GM21723 (cell line): Measurements from ENCODE around the gene WNT7A.

Experiments used
- ATAC-seq: cut with Tn5 transposase; IDR thresholded peaks from one replicate; pipeline ENCODE4 v1.9.1; 2021; ENCODE audit warnings: mild to moderate bottlenecking, moderate library complexity; ENCODE audit not compliant: unreplicated experiment

Gene WNT7A

DNA sequence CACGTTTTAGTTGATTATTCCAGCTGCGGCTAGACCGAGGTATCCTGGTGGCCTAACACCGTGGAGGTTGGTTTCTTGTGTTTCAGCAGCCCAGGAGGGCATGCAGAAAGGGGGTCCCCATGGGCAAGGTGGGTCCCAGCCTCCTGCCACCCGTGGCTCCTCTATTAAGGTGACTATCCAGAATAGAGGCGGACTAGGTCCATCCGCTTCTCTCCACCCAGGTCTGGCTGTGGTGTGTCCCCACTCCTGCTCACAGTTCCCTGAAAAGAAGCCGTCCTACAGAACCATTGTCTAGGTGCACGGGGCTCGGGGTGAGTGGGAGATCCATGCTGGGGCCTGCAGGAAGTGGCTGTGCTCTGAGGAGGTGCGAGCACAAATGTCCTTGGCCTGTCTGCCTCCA, 81.5 kb downstream of the WNT7A start:
- no peak for ATAC-seq

DNA sequence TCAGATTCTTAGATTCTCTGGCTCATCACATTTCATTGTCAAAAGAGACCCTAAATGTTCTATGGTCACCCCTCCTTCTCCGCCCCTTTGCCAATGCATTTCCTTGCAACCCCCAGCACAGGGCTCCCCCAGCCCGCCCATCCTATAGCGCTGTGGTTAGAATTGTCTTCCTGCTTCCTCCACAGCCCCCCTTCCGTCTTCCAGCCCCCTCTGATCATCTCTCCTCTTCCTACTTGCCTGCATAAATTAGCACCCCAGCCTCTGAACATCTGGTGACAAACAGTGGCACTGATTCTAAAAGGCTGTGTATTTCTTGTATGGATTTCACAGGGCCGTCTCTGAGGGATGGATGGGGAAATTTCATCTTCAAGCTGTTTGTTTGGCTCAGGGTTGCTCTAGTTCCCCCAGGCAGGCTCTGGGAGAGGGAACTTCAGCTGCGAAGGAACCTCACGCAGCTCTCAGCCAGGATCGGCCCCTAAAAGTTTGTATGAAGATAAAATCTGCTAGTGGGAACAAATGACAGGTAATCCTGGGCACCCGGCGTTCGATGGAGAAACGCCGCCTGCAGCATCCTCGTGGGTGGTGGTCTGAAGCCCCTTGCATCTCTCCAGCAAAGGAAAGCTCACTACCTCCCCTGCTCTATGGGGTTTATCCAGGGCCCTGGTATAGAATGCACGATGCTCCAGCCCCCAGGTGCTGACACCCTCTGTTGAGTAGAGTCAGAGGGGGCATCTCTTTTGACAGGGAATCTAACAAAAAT, 83.0 kb downstream of the WNT7A start:
- no peak for ATAC-seq

DNA sequence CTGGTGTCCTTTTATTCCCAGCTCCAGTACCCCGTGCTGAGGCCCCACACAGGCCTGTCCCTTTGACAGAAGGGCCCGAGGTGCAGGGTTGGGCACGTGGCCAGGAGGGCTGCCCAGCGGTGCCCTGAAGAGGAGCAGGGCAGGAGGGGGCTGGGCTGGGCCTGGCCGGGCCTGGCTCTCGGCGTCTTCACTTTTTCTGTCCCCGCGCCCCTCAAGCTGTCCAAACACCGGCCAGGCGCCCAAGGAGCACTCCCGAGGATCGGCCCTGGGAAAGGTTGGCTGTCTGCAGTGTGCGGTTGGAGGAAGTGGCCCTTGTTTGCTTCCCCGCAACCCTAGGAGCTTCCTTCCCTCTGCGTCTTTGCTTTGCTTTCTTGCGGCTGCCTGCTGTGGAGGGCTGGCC, 84.1 kb downstream of the WNT7A start:
- no peak for ATAC-seq

DNA sequence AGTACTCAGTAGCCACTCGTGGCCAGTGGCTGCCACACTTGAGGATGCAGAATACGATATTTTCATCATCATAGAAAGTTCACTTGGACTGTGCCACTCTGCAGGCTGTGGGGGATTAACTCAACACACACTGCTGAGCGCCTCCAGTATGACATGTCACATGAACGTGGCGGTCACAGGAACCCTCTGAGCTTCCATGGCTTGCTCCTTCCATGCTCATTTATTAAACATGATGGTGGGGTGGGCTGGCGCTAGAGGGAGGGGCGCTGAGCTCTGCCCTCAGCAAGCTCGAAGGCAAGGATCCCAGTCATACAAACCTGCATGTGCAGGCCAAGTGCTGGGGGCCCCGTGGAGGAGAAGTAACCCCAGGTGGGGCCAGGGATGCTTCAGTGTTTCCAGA, 85.5 kb downstream of the WNT7A start:
- no peak for ATAC-seq

- ATAC-seq: no peak
Measured at GRCh38 chr3:13793451-13793850, 86.4 kb downstream of the WNT7A start.

GRCh38 chr3:13792512-13793371, 87.1 kb downstream of the WNT7A start:
- no peak for ATAC-seq

DNA sequence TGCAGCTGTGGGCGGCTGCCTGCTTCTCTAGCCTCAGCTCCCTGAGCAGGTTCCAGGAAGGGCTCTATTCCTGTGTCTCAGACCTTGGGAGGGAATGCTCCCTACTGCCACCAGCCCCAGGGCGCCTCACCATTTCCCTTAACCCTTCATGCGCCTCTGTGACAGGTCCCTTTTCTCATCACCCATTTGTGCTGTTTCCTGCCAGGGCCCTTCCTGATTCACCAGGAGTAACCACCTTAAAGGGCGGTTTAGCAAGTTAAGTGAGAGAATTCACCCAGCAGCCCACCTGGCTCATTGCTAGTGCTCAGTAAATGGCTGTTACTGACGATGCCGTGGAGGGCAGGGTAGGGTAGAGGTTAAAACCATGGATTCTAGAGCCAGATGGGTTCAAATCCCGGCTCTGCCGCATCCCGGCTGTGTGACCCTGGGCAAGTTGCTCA, 87.8 kb downstream of the WNT7A start:
- no peak for ATAC-seq

DNA sequence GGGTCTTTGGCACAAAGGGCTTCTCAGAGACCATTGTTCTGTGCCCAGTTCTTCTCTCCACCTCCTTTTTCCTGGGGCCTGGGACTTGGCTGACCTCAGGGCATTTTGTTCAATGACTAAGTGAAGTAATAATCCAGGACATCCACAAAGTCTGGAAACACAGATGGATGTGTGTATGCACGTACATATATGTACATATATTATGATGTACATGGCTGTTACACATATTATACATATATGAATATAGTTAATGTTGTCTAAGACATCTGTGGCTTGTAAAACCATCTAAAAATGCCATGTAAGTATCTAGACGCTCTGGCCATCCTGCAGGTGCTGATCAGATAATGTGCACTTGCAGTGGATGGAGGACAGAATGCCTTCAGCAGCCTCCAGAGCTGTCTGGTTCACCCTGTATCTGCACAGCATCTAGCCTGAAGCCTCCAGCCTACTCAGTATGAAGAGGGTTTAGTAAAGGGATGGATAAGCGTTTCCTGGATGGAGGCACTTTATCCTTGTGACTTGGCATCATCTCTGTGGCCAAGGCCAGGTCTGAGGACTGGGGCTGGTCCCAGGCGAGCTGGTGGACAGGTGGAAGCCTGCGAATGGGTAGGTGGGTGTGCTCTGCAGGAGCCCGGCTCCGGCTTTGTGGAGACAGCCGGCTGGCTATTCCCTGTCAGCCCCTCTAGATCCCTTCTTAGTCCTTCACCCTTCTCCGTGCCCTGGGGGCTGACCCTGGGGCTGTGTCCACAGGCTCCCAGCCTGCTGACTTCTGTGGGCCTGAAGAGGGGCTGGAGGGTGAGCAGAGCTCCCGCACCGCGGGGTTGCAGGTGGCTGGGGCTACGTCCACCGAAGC, 88.4 kb downstream of the WNT7A start:
- no peak for ATAC-seq

- ATAC-seq: no peak
Measured at GRCh38 chr3:13790376-13791197, 89.3 kb downstream of the WNT7A start.

- ATAC-seq: no peak
Measured at GRCh38 chr3:13788522-13789424, 91.1 kb downstream of the WNT7A start.

GRCh38 chr3:13787533-13788132, 92.2 kb downstream of the WNT7A start:
- no peak for ATAC-seq

- no peak for ATAC-seq
Measured at GRCh38 chr3:13786811-13787210, 93.1 kb downstream of the WNT7A start.

DNA sequence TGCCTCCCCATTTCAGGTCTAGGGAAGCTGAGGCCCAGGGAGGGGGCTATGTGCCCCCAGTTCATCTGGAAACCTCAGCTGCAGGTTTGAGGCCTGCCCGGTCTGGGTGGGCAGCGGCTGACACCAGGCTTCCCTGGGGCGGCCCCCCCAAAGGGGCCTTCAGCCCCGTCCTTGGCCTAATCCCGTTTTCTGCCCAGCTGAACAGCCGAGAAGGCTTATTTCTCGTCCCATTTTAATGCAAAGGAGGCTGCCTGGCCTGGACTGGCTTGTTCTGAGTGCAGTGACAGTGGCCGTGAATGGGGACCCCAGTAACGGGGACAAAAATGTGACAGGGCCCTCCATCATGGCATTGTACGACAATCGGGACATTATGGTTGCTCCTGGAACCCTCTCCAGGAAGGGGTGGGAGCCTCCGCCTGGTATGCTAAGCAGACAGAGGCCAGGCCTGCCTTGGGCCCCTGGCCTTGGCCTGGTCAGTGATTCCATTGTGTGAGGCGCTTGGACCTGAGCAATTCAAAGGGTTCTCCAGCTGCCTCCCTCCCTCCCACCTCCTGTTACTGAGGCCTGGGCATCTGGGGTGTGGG, 93.9 kb downstream of the WNT7A start:
- no peak for ATAC-seq

DNA sequence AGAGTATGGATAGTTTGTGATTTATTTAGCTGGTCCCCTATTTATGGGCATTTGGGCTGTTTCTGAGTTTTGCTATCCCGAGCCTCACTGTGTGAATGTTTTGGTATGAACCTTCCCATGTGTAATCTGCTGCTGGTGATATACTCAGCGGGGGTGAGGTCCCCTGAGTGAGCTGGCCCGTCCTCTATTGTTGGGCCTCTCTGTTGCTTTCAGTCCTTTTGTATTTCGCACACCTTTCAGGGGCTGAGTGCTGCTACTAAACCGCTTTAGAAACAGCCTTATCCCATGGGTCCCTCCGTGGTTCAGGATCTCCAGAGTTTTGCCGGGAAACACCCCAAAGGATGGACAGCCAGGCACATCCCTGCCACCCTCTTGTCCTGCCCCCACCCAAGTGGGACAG, 94.5 kb downstream of the WNT7A start:
- no peak for ATAC-seq

GRCh38 chr3:13783476-13783875, 96.4 kb downstream of the WNT7A start:
- ATAC-seq: no peak

DNA sequence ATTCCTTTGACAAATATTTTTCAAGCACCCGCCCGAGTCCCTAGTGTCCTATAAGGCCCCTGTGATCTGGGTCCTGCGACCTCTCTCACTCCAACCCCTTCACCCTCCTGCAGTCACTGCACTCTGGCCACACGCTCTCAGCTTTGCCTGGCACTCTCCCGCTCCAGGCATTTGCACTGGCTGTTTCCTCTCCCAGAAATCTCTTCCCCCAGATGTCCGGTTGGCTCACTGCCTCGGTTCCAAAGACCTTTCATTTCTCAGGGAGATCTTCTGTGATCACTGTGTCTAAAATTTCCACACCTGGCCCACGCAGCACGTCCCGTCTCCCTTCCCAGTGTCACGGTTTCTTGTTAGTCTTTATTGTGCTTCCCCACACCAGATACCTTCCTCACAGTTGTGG, 97.4 kb downstream of the WNT7A start:
- no peak for ATAC-seq

- no peak for ATAC-seq
Measured at GRCh38 chr3:13781417-13781816, 98.5 kb downstream of the WNT7A start.

DNA sequence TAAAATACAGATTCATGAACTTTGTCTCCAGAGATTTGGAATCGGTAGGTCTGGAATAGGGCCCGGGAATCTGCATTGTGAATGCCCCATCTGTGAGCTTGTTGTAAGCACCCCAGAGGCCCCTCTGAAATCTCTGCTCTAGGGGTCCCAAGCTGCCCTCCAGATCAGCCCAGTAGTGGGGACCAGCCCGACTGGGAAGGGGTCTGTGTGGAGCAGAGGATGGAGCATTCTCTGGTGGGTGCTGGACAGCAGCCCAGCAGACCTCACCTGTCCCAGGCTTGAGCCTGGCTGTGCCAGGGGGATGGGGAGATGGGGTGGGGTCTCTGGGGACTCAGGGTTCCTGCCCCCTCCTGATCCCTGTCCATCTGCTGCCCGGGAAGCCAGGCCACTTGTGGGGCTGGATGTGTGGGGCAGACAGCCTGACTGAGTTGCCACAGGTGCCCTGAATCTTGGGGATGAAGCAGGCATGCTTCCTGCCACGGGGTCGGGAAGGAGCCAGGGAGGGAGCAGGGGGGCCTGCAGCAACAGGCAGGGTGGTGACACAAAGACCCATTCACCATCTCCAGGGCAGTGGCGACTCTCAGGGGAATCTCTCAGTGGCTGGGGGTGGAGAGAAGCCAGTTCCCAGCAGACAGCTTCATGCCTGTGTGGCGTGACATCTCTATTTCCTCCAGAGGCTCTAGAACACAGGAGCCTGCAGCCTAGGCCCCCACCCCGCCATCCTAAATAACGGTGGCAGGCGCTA, 99.3 kb downstream of the WNT7A start:
- no peak for ATAC-seq
